HepG2 (cell line): ENCODE measurements around the gene EPHB4. TPM values are rescaled to one million over a fixed set of nuclear protein-coding genes. Genes with fewer than 3 reads are reported as not detected.

Source experiments
- ATAC-seq: fragments of 200-7000 bp; cut with Tn5 transposase; 3 replicates; pipeline ENCODE4 v1.9.1; 2020; ENCODE audit warnings: mild to moderate bottlenecking, moderate library complexity
- BruUV-seq: library from RNA; stranded (reverse); fragments of 400-500 nt; replicated peaks from 2 replicates; lab custom pipeline; 2021; lab: Mats Ljungman, UMichigan
- CTCF ChIA-PET: fragments of 300-600 bp; formaldehyde crosslinking; extraction: SDS; loops from one replicate; lab custom pipeline; 2021; ENCODE audit warnings: low total read pairs, inconsistent platforms, low intra/inter-chr PET ratio; lab: Yijun Ruan, JAX
- POLR2A ChIA-PET: fragments of 350-600 bp; sonication (Branson Sonifier 250); formaldehyde crosslinking; loops from one replicate; lab custom pipeline; 2020; ENCODE audit warnings: antibody characterized with exemption, inconsistent platforms; lab: Yijun Ruan, JAX
- DNase-seq: peaks from one replicate; pipeline ENCODE4 v3.0.0-alpha.2; 2015; ENCODE audit warnings: low spot score
- FAIRE-seq: peaks from 3 replicates; lab custom pipeline; 2011; peaks lifted over from hg19 to GRCh38; lab: Jason Lieb, UNC
- H2AFZ ChIP-seq: one replicate; pipeline ENCODE4 v1.6.1; 2011; ENCODE audit warnings: low read length, inconsistent platforms
- H3K27ac ChIP-seq: fragments of 300-600 bp; 3 replicates; pipeline ENCODE4 v1.8.0; 2011; ENCODE audit warnings: mixed run types, mild to moderate bottlenecking, mixed read lengths, low read length, inconsistent platforms; ENCODE audit not compliant: insufficient read depth; ENCODE audit errors: extremely low read length
- H3K27me3 ChIP-seq, 2 experiments: fragments of 200-600 bp in 1 of 2; 2 replicates in 1 of 2; 3 replicates in 1 of 2; pipeline versions ENCODE4 v1.6.0 to v1.8.0; 2011; ENCODE audit warnings: low read length in 2 of 2, mild to moderate bottlenecking in 2 of 2, moderate library complexity in 2 of 2, inconsistent platforms in 1 of 2; ENCODE audit not compliant: insufficient read depth in 2 of 2, control insufficient read depth in 1 of 2
- H3K36me3 ChIP-seq, 2 experiments: fragments of 200-600 bp in 1 of 2; replicated peaks in 1 of 2; 2 replicates in 1 of 2; 3 replicates in 1 of 2; pipeline versions ENCODE4 v1.5.1 to v1.8.0; 2011; ENCODE audit warnings: low read length in 2 of 2, inconsistent platforms in 1 of 2; ENCODE audit not compliant: insufficient read depth in 2 of 2, control insufficient read depth in 1 of 2
- H3K4me1 ChIP-seq: 2 replicates; pipeline ENCODE4 v1.5.1; 2012; ENCODE audit warnings: low read length, inconsistent platforms; ENCODE audit not compliant: insufficient read depth
- H3K4me2 ChIP-seq: 2 replicates; pipeline ENCODE4 v1.6.0; 2011; ENCODE audit warnings: low read depth, low read length, inconsistent platforms
- H3K4me3 ChIP-seq, 3 experiments: fragments of 200-600 bp in 1 of 3; sonication (generic), shearing (Covaris generic) in 1 of 3; replicated peaks in 1 of 3; 2 replicates each; pipeline ENCODE4 v1.5.1; 2011 to 2016; ENCODE audit warnings: low read length in 3 of 3, inconsistent platforms in 2 of 3, low read depth in 2 of 3, mild to moderate bottlenecking in 2 of 3, control low read depth in 1 of 3, mixed read lengths in 1 of 3; ENCODE audit not compliant: insufficient read depth in 1 of 3
- H3K79me2 ChIP-seq: one replicate; pipeline ENCODE4 v1.6.1; 2011; ENCODE audit warnings: low read length, inconsistent platforms; ENCODE audit not compliant: insufficient read depth
- H3K9ac ChIP-seq: 2 replicates; pipeline ENCODE4 v1.6.0; 2011; ENCODE audit warnings: mild to moderate bottlenecking, low read depth, low read length, inconsistent platforms; ENCODE audit not compliant: insufficient read depth
- H3K9me3 ChIP-seq: 2 replicates; pipeline ENCODE4 v1.5.1; 2012; ENCODE audit warnings: mild to moderate bottlenecking, low read length
- H4K20me1 ChIP-seq: 2 replicates; pipeline ENCODE4 v1.6.0; 2011; ENCODE audit warnings: inconsistent platforms, mild to moderate bottlenecking, low read length, moderate library complexity; ENCODE audit not compliant: insufficient read depth
- DPF2 ChIP-seq: sonication (generic); formaldehyde crosslinking; IDR thresholded peaks from 2 replicates; pipeline ENCODE4 v1.4.0; 2020; ENCODE audit warnings: mild to moderate bottlenecking, low read depth, missing genetic modification reagents, borderline replicate concordance
- NONO ChIP-seq, 2 experiments: fragments of 450-650 bp in 1 of 2; sonication (generic) in 1 of 2; formaldehyde crosslinking in 1 of 2; IDR thresholded peaks in 1 of 2; conservative IDR thresholded peaks in 1 of 2; 2 replicates each; pipeline versions ENCODE4 v1.6.1 to v1.8.0; 2017 to 2022; ENCODE audit warnings: mild to moderate bottlenecking in 1 of 2, missing genetic modification reagents in 1 of 2, moderate library complexity in 1 of 2
- SOX5 ChIP-seq: IDR thresholded peaks from 2 replicates; pipeline ENCODE4 v1.6.1; 2016; ENCODE audit warnings: borderline replicate concordance
- ZNF780A ChIP-seq: sonication (generic); formaldehyde crosslinking; IDR thresholded peaks from 2 replicates; pipeline ENCODE4 v1.8.0; 2022; ENCODE audit warnings: mild to moderate bottlenecking, missing genetic modification reagents, moderate library complexity
- WGBS: methylation state at CpG from one replicate; pipeline ENCODE4 v1.1.6; 2017; ENCODE audit warnings: low lambda C conversion rate; 5-methylcytosine and 5-hydroxymethylcytosine counted together
- in situ Hi-C: cut with HindIII; loops from 2 replicates; pipeline ENCODE4 v1.10.0; 2017; ENCODE audit warnings: low pct_unique_long_range_greater_than_20kb; ENCODE audit not compliant: extremely low pct_ligation_motif_present
- intact Hi-C: fragments of 100-400 bp; cut with micrococcal nuclease; formaldehyde crosslinking; loops from one replicate; pipeline ENCODE4 v1.10.0; 2022; ENCODE audit not compliant: unreplicated experiment
- polyA plus RNA-seq, 8 experiments: library from polyadenylated mRNA; depleted of rRNA in 3 of 8; stranded (reverse) in 7 of 8; unstranded in 1 of 8; fragments of >200 nt; fragmentation: Illumina TruSeq in 4 of 8; extraction: Trizol in 4 of 8; gene quantifications; 2 replicates each; pipeline versions ENCODE4 v1.2.1 to v1.2.3, GENCODE V29; 2011 to 2016; ENCODE audit warnings: low read depth in 4 of 8, missing spikeins in 1 of 8, mixed read lengths in 1 of 8; ENCODE audit not compliant: insufficient read depth in 1 of 8
- total RNA-seq, 5 experiments: library from RNA; depleted of rRNA; stranded (reverse); fragments of >200 nt; fragmentation: Illumina TruSeq; extraction: Trizol; gene quantifications; 2 replicates each; pipeline ENCODE4 v1.2.3, GENCODE V29; 2016; ENCODE audit warnings: low read depth in 1 of 5
- TF ChIP-seq, protein P1 (sequence below): sonication (generic); formaldehyde crosslinking; IDR thresholded peaks from 2 replicates; pipeline ENCODE4 v1.4.0; 2020; ENCODE audit warnings: mild to moderate bottlenecking, missing genetic modification reagents
- TF ChIP-seq, protein P2 (sequence below): sonication (generic); formaldehyde crosslinking; IDR thresholded peaks from 2 replicates; pipeline ENCODE4 v1.4.0; 2020; ENCODE audit warnings: missing genetic modification reagents, borderline replicate concordance
- TF ChIP-seq, protein P3 (sequence below): sonication (generic); formaldehyde crosslinking; IDR thresholded peaks from 2 replicates; pipeline ENCODE4 v1.8.1; 2023; ENCODE audit warnings: mild to moderate bottlenecking, moderate library complexity, missing genetic modification reagents

EPHB4 gene
- total and polyA plus RNA-seq, 2 of the 13 experiments (the other 11 are each of a cell fraction or from before 2014, with no cell fraction given) = 61.4 to 69.6 TPM

DNA sequence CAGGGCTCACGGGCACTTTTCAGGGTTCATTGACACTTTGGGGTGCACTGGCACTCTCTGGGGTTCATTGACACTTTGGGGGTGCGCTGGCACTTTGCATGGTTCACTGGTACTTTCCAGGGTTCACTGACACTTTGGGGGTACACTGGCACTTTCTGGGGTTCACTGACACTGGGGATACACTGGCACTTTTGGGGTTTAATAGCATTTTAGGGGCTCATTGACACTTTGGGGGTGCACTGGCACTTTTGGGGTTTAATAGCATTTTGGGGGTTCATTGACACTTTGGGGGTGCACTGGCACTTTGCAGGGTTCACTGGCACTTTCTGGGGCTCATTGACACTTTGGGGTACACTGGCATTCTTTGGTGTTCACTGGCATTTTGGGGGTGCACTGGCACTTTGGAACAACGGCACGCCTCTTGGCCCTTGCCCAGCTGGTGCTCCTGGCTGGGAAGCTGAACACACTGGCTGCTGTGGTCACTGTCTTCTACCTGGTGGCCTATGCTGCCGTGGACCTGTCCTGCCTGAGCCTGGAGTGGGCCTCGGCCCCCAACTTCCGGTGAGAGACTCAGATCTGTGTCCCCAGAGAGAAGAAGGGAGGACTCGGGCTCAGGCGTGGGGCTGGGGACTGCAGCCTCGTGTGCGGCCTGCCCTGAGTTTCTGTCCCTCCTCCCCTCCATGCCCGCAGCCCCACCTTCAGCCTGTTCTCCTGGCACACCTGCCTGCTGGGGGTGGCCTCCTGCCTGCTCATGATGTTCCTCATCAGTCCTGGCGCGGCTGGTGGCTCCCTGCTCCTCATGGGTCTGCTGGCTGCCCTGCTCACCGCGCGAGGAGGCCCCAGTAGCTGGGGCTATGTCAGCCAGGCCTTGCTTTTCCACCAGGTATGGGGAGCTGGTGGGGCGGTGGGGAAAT is 33.6 kb upstream of the EPHB4 start:
- ChIA-PET POLR2A (no interaction called here), CTCF (no interaction called here)
- in situ Hi-C loops = no loop called here

More for the DNA sequence above, 33.6 kb upstream of the EPHB4 start:
- Histone ChIP-seq H3K27me3 (no peaks in the 10 kb centered on the region), H3K79me2 (no peaks in the 10 kb centered on the region), H4K20me1 (no peaks in the 10 kb centered on the region), H3K9me3 (no peaks in the 10 kb centered on the region), H3K4me2 (no peak overlapping the region), H3K4me3 (no peak overlapping the region), H3K4me1 (peaks cover 19% of the 10 kb centered on the region), H3K27ac (no peak overlapping the region), H3K36me3 (peaks cover 6 to 10% of the 10 kb centered on the region in 2 experiments; a peak in 4 of 5 replicates), H3K9ac (no peak overlapping the region), H2AFZ (no peak overlapping the region)
- intact Hi-C loops = no loop called here
- no TSS peak for BruUV-seq
- TF ChIP-seq ZNF780A (CRISPR knock-in tag) = no peak
- TF ChIP-seq, protein P1, sequence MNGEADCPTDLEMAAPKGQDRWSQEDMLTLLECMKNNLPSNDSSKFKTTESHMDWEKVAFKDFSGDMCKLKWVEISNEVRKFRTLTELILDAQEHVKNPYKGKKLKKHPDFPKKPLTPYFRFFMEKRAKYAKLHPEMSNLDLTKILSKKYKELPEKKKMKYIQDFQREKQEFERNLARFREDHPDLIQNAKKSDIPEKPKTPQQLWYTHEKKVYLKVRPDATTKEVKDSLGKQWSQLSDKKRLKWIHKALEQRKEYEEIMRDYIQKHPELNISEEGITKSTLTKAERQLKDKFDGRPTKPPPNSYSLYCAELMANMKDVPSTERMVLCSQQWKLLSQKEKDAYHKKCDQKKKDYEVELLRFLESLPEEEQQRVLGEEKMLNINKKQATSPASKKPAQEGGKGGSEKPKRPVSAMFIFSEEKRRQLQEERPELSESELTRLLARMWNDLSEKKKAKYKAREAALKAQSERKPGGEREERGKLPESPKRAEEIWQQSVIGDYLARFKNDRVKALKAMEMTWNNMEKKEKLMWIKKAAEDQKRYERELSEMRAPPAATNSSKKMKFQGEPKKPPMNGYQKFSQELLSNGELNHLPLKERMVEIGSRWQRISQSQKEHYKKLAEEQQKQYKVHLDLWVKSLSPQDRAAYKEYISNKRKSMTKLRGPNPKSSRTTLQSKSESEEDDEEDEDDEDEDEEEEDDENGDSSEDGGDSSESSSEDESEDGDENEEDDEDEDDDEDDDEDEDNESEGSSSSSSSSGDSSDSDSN (CRISPR knock-in tag) = no peak
- no peak for TF ChIP-seq DPF2 (CRISPR knock-in tag)
- TF ChIP-seq, protein P2, sequence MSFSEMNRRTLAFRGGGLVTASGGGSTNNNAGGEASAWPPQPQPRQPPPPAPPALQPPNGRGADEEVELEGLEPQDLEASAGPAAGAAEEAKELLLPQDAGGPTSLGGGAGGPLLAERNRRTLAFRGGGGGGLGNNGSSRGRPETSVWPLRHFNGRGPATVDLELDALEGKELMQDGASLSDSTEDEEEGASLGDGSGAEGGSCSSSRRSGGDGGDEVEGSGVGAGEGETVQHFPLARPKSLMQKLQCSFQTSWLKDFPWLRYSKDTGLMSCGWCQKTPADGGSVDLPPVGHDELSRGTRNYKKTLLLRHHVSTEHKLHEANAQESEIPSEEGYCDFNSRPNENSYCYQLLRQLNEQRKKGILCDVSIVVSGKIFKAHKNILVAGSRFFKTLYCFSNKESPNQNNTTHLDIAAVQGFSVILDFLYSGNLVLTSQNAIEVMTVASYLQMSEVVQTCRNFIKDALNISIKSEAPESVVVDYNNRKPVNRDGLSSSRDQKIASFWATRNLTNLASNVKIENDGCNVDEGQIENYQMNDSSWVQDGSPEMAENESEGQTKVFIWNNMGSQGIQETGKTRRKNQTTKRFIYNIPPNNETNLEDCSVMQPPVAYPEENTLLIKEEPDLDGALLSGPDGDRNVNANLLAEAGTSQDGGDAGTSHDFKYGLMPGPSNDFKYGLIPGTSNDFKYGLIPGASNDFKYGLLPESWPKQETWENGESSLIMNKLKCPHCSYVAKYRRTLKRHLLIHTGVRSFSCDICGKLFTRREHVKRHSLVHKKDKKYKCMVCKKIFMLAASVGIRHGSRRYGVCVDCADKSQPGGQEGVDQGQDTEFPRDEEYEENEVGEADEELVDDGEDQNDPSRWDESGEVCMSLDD = peak; percentile 50; the same call in 1 of the 2 replicates
- no peak for TF ChIP-seq SOX5 (CRISPR knock-in tag)
- TF ChIP-seq, protein P3, sequence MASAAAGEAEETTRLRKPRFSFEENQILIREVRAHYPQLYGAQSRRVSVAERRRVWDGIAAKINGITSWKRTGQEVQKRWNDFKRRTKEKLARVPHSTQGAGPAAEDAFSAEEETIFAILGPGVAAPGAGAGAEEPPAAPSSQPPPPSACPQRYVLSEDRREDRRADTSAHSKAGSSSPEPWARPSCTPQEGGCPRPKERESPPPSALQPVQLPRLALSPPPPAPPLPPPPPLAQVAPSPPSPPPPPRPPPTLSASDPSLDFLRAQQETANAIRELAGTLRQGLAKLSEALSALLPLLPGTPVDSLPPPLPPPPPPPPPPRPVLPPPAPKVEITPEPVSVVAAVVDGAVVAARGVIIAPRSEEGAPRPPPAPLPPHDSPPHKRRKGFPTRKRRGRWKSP = no peak
- no peak for TF ChIP-seq NONO (IDR thresholded peaks at IDR 0.05)
- TF ChIP-seq NONO (CRISPR knock-in tag; conservative IDR thresholded peaks at IDR 0.05) = no peak
- ATAC-seq = no peak
- no peak for DNase-seq
- no peak for FAIRE-seq
- 96% methylated on average over 14 of the region's 18 CpGs for WGBS
